Large intestine (tissue), 3 donors: ENCODE results near the gene TRIM39. TPM values are rescaled to one million over a fixed set of nuclear protein-coding genes. Genes with fewer than 3 reads are reported as not detected.

ENCODE experiments used
- DNase-seq, 2 donors: peaks; one replicate each; pipeline versions ENCODE4 v3.0.0 to v3.0.0-alpha.2; 2013
- H3K27ac ChIP-seq: one replicate; pipeline ENCODE4 v1.5.1; 2013; ENCODE audit warnings: low read length
- H3K27me3 ChIP-seq: 2 replicates; pipeline ENCODE4 v1.6.1; 2013; ENCODE audit warnings: low read length; ENCODE audit not compliant: control insufficient read depth, insufficient read depth
- H3K36me3 ChIP-seq: 2 replicates; pipeline ENCODE4 v1.6.1; 2013; ENCODE audit warnings: low read length; ENCODE audit not compliant: control insufficient read depth, insufficient read depth
- H3K4me1 ChIP-seq: one replicate; pipeline ENCODE4 v1.6.1; 2013; ENCODE audit warnings: low read length; ENCODE audit not compliant: control insufficient read depth, insufficient read depth
- H3K4me3 ChIP-seq: one replicate; pipeline ENCODE4 v1.5.1; 2013; ENCODE audit warnings: low read length
- H3K9me3 ChIP-seq: one replicate; pipeline ENCODE4 v1.6.1; 2013; ENCODE audit warnings: mild to moderate bottlenecking, low read depth, low read length, moderate library complexity; ENCODE audit not compliant: control insufficient read depth
- WGBS: methylation state at CpG from one replicate; pipeline ENCODE4 v1.1.5; 2013; ENCODE audit warnings: low lambda C conversion rate; ENCODE audit not compliant: insufficient coverage; 5-methylcytosine and 5-hydroxymethylcytosine counted together
- polyA plus RNA-seq: library from polyadenylated mRNA; unstranded; fragments of 120-200 nt; gene quantifications from one replicate; pipeline ENCODE4 v1.2.1, GENCODE V29; 2013

Gene TRIM39
- polyA plus RNA-seq, 1 donor, result 10.9 TPM

DNA sequence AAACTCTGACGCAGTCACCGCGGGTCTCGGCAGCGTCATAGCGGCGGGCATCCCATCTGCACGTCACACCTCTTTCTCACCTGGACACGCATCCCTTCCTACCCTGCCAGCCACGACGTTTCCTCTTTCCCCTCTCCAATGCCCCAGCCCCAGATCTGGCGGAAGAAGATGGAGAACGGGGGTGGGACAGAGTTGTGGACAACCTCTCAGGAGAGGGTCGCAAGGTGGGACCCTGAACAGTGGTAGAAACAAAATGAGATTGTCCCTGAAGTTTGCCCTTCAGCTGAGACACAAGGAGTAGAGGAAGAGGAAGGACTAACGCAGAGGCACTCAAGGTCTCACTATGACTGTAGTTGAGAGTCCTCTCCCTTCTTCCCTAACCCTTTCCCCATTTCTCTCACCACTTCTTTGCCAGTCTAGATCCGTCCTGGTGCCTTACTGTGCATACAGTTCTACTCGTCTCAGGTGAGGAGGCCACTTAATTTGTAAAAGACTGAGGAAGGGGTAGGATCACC, 562 bp downstream of the TRIM39 start:
- Histone ChIP-seq H3K4me1 (peaks cover 15% of the 10 kb centered on the region), H3K27me3 (no peaks in the 10 kb centered on the region), H3K4me3 (peak overlapping the region; percentile 85), H3K27ac (peak overlapping the region; percentile 88), H3K36me3 (peaks cover 22% of the 10 kb centered on the region), H3K9me3 (no peaks in the 10 kb centered on the region)
- no peak for DNase-seq
- WGBS, result no CpG with 5 or more reads among the region's 17 CpGs

DNA sequence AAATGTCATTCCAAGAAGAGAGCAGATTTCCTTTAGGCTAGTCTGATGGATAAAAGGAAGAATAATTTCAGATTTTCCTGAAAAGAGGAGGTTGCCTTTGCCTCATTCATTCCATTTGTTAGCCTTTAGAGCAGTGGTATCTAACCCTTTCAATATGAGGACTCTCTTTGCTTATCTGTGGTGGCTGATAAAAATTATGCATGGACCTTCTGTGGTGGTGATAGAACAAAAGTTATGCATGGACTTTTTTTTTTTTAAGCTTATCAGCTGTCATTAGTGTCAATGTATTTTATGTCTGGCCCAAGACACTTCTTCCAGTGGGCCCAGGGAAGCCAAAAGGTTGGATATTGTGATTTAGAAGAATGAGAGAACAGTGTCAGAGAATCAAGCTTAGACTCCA, 1.7 kb downstream of the TRIM39 start:
- Histone ChIP-seq H3K9me3 (no peaks in the 10 kb centered on the region), H3K27ac (no peak overlapping the region), H3K4me1 (peaks cover 15% of the 10 kb centered on the region), H3K36me3 (peaks cover 22% of the 10 kb centered on the region), H3K4me3 (no peak overlapping the region), H3K27me3 (no peaks in the 10 kb centered on the region)
- DNase-seq, result no peak

DNA sequence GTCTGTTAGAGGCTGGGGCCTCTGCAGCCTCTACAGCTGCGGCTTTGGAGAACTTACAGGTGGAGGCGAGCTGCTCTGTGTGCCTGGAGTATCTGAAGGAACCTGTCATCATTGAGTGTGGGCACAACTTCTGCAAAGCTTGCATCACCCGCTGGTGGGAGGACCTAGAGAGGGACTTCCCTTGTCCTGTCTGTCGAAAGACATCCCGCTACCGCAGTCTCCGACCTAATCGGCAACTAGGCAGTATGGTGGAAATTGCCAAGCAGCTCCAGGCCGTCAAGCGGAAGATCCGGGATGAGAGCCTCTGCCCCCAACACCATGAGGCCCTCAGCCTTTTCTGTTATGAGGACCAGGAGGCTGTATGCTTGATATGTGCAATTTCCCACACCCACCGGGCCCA, 2.6 kb downstream of the TRIM39 start:
- no peak for DNase-seq
- Histone ChIP-seq H3K27me3 (no peaks in the 10 kb centered on the region), H3K27ac (no peak overlapping the region), H3K4me1 (peaks cover 13% of the 10 kb centered on the region), H3K36me3 (peaks cover 29% of the 10 kb centered on the region), H3K9me3 (no peaks in the 10 kb centered on the region), H3K4me3 (no peak overlapping the region)
- no CpG with 5 or more reads among the region's 12 CpGs for WGBS

DNA sequence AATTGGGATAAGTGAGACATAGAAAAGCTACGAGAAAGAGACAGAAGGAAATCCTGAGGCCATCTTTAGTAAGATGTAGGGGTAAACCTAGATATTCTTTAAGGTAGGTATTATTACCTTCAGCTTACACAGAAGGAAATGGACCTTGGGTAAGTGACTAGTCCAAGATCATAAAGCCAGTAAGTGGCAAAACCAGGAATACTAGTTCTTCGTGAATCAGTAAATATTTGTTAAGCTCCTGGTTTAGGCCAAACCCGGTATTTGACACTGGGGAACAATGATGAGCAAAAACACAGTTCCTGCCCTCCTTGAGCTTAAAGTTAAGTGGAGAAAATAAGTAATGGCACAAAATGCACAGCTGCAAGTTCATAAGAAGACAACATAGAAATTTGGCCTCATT, 5.3 kb downstream of the TRIM39 start:
- no peak overlapping the region for H3K4me3 ChIP-seq
- 74% methylated on average over 3 of the region's 3 CpGs for WGBS
- no peaks in the 10 kb centered on the region for H3K27me3 ChIP-seq
- H3K4me1 ChIP-seq, result peaks cover 6% of the 10 kb centered on the region
- H3K9me3 ChIP-seq, result no peaks in the 10 kb centered on the region
- DNase-seq, result no peak
- no peak overlapping the region for H3K27ac ChIP-seq
- H3K36me3 ChIP-seq, result peaks cover 44% of the 10 kb centered on the region

DNA sequence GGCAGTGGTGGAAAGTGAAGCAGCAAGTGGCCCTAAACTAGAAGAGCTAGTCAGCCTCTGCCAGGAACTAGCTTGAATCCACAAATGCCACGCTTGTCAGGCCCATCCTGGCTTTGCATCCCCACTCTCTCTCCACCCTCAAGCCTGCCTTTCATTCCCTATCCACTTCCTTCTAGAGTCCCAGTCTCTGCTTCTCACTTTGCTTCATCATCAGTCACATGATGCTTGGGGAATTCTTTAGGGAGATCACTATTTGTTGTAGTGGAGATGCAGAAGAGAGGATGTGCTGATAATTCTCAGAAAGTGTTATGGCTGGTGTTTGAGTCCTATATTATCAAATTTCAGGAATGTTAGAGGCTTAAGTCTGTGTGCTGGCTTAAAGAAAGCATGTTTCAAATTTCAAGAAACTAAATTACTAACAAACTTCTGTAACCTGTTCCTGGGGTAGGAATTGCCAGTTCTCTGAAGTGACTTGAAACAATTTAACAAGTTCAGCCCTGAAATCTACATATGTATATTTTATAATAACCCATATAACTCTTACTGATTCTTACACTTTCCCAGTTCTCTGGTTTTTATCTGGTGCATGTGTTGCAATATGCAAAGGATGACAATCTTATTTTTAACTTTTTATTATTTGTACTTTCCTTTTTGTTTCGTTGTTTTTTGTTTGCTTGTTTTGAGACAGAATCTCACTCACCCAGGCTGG, 7.5 kb downstream of the TRIM39 start:
- Histone ChIP-seq H3K36me3 (peaks cover 45% of the 10 kb centered on the region), H3K27me3 (no peaks in the 10 kb centered on the region), H3K27ac (no peak overlapping the region), H3K9me3 (no peaks in the 10 kb centered on the region), H3K4me3 (no peak overlapping the region), H3K4me1 (no peaks in the 10 kb centered on the region)
- WGBS, result 100% methylated on average over 1 of the region's 2 CpGs
- DNase-seq, result no peak

DNA sequence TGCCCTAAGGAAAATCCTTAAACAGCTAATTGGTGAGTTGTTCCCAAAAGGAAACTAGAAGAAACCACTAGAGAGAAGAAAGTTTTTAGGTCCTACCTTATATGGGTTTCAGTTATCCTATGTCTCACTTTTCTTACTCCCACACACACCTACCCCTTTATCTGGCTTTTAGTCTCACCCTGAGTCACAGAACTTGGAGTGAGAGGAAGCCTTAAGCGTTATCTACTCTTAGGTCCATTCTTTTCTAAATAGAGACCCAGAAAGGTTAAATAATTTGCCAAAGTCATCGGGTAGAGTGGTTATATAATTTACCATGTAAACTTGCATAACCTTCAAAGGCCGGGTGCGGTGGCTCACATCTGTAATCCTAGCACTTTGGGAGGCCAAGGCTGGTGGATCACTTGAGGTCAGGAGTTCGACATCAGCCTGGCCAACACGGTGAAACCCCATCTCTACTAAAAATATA, 13.9 kb downstream of the TRIM39 start:
- Histone ChIP-seq H3K4me3 (no peak overlapping the region), H3K27me3 (no peaks in the 10 kb centered on the region), H3K36me3 (peaks cover 40% of the 10 kb centered on the region), H3K27ac (no peak overlapping the region), H3K4me1 (no peaks in the 10 kb centered on the region), H3K9me3 (no peaks in the 10 kb centered on the region)
- no peak for DNase-seq
- WGBS, result no CpG with 5 or more reads among the region's 6 CpGs

DNA sequence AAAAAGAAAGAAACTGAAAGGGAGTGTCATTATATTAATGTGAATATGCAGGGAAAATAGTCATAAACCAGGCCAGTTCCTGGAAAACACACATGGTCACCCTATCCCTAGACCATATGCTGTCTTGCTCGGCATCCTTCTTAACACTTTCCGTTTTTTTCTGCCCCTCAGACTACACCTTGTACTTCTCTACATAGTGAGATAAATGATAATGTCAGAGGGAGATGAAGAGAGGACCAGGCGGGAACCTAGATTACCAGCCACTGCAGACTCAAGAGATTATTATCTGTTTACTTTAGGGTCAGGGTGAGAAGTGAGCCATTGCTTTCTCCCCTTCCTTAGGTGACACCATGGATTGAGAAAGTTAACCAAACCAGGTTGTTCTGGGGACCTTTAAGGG, 14.5 kb downstream of the TRIM39 start:
- no peaks in the 10 kb centered on the region for H3K9me3 ChIP-seq
- H3K36me3 ChIP-seq, result peaks cover 34% of the 10 kb centered on the region
- 100% methylated on average over 1 of the region's 3 CpGs for WGBS

DNA sequence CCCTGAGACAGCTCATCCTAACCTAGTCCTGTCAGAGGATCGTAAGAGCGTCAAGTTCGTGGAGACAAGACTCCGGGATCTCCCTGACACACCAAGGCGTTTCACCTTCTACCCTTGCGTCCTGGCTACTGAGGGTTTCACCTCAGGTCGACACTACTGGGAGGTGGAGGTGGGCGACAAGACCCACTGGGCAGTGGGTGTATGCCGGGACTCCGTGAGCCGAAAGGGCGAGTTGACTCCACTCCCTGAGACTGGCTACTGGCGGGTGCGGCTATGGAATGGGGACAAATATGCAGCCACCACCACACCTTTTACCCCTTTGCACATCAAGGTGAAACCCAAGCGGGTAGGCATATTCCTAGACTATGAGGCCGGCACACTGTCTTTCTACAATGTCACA, 15.0 kb downstream of the TRIM39 start:
- no peak for DNase-seq
- Histone ChIP-seq H3K36me3 (peaks cover 34% of the 10 kb centered on the region), H3K9me3 (no peaks in the 10 kb centered on the region), H3K27me3 (no peaks in the 10 kb centered on the region), H3K27ac (no peak overlapping the region), H3K4me3 (no peak overlapping the region), H3K4me1 (no peaks in the 10 kb centered on the region)
- no CpG with 5 or more reads among the region's 16 CpGs for WGBS

More for the DNA sequence above, 14.5 kb downstream of the TRIM39 start:
- DNase-seq, result no peak
- no peak overlapping the region for H3K27ac ChIP-seq
- H3K4me1 ChIP-seq, result no peaks in the 10 kb centered on the region
- no peaks in the 10 kb centered on the region for H3K27me3 ChIP-seq
- no peak overlapping the region for H3K4me3 ChIP-seq

DNA sequence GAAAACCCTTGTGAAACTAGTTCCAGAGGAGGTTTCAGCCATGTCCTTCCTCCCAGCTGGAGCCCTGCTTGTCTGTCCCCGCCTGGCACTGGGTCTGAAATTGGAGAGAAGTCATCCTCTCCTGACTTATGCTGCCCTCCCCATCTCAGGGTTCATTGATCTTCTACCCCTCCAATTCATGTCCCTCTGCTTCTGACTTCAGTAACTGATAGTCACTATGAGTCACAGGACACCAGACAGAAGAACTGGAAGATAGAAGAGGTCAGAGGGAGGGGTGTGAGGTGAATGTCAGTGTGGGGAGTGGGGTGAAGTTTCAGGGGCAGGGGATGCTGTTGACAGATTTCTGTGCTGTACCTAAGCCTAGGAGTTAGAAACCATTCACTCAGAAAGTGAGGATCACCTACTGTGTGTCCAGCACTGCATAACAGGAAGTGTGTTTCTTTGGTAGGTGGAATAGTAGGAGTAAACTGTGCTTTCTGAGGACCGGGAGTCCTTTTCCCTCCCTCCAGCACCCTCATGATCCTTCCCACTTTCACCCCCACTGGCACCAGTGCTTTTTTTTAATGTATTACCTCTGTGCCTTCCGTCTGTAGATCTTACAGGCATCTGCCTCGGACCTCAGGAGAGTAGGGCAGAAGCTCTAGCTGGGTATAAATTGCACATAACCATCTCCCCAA, 17.6 kb downstream of the TRIM39 start:
- Histone ChIP-seq H3K4me3 (peak overlapping the region; percentile 95), H3K9me3 (no peaks in the 10 kb centered on the region), H3K36me3 (peaks cover 34% of the 10 kb centered on the region), H3K27ac (no peak overlapping the region), H3K27me3 (no peaks in the 10 kb centered on the region), H3K4me1 (no peaks in the 10 kb centered on the region)
- WGBS, result no CpG with 5 or more reads among the region's 4 CpGs
- DNase-seq, result no peak

DNA sequence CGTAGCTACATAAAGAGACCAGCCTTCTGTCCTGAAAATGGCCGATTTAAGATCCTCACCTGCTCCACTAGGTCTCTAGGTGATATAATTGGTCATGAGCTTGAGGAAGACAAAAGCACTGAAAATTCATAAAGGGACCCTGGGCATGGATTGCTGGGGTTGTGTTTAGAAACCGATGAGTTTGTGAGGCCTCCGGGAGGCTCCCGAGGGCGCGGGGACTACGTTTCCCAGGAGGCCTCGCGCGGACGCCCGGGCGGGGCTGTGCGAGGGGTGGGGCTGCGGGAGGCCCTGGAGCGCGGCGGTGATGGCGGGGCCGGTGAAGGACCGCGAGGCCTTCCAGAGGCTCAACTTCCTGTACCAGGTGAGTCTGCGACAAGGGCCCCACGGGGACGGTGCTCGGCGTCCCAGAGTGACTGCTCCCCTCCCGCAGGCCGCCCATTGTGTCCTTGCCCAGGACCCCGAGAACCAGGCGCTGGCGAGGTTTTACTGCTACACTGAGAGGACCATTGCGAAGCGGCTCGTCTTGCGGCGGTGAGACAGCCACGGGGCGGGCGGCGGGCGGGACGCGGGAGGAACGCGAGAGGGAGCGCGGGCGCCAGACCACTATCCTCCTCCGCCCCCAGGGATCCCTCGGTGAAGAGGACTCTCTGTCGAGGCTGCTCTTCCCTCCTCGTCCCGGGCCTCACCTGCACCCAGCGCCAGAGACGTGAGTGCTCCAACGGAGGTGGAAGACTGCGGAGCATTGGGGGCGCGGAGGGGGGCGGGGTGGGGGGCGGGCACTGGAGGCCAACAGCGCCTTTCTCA, 18.3 kb downstream of the TRIM39 start, which contains the start of gene RPP21:
TSS of gene RPP21 (plus strand) at position 289 of the 804 bp plus-strand sequence. CDS start at position 305, 16 bp downstream.
- no CpG with 5 or more reads among the region's 64 CpGs for WGBS
- Histone ChIP-seq H3K4me1 (no peaks in the 10 kb centered on the region), H3K36me3 (peaks cover 27% of the 10 kb centered on the region), H3K9me3 (no peaks in the 10 kb centered on the region), H3K27me3 (no peaks in the 10 kb centered on the region), H3K27ac (peak within 1 kb of the TSS; percentile 87), H3K4me3 (peak within 1 kb of the TSS; percentile 95)
- DNase-seq, result peak; percentile 78 to 93
